Esophagus muscularis mucosa (tissue), 4 donors: ENCODE measurements around the gene ELOVL6. TPM values are rescaled to one million over a fixed set of nuclear protein-coding genes. Genes with fewer than 3 reads are reported as not detected.
A peak's percentile ranks its signal among the peaks of the same experiment; 100 is the strongest.

Experiments
- DNase-seq: peaks from one replicate; pipeline ENCODE4 v3.0.0-alpha.2; 2017; ENCODE audit errors: extremely low spot score
- H3K27ac ChIP-seq, 4 donors: fragments of 200-600 bp; sonication (generic); replicated peaks in 1 of 4; 1 replicate in 3 of 4; 2 replicates in 1 of 4; pipeline ENCODE4 v1.5.1; 2016 to 2019; ENCODE audit warnings: mild to moderate bottlenecking in 1 of 4
- H3K27me3 ChIP-seq, 4 donors: fragments of 200-600 bp; sonication (generic); one replicate each; pipeline versions ENCODE4 v1.5.1 to v1.6.0; 2016 to 2019
- H3K36me3 ChIP-seq, 4 donors: fragments of 200-600 bp; sonication (generic); one replicate each; pipeline ENCODE4 v1.5.1; 2016 to 2019
- H3K4me1 ChIP-seq, 4 donors: fragments of 200-600 bp; sonication (generic); one replicate each; pipeline ENCODE4 v1.5.1; 2016 to 2019
- H3K4me3 ChIP-seq, 4 donors: fragments of 200-600 bp; sonication (generic); 1 replicate in 2 of 4; 2 replicates in 2 of 4; pipeline ENCODE4 v1.5.1; 2016 to 2019; ENCODE audit warnings: mild to moderate bottlenecking in 4 of 4, moderate library complexity in 1 of 4
- H3K9me3 ChIP-seq, 4 donors: fragments of 200-600 bp; sonication (generic); 1 replicate in 3 of 4; 2 replicates in 1 of 4; pipeline ENCODE4 v1.5.1; 2016 to 2019
- EP300 ChIP-seq: sonication (generic); formaldehyde crosslinking; IDR thresholded peaks from one replicate; pipeline ENCODE4 v1.6.1; 2017; ENCODE audit warnings: antibody characterized with exemption
- POLR2A ChIP-seq: fragments of 450-650 bp; IDR thresholded peaks from one replicate; pipeline ENCODE4 v1.6.1; 2017; ENCODE audit warnings: antibody characterized with exemption, moderate library complexity, mild to moderate bottlenecking, low read depth
- POLR2AphosphoS5 ChIP-seq, 2 donors: sonication (generic); formaldehyde crosslinking; IDR thresholded peaks; one replicate each; pipeline ENCODE4 v1.6.1; 2017; ENCODE audit warnings: antibody characterized with exemption in 2 of 2
- whole genome bisulfite sequencing: methylation state at CpG from one replicate; pipeline ENCODE4 v1.1.5; 2018; 5-methylcytosine and 5-hydroxymethylcytosine counted together
- intact Hi-C: fragments of 100-400 bp; cut with DNase I; formaldehyde crosslinking; loops from one replicate; pipeline ENCODE4 v1.15.1; 2023
- total RNA-seq, 4 donors: library from RNA; depleted of rRNA; stranded (reverse); fragments of >200 nt; gene quantifications; one replicate each; pipeline versions ENCODE4 v1.1.0 to v1.2.1, GENCODE V29; 2016
- TF ChIP-seq, protein P1 (sequence below), 3 experiments: fragments of 200-600 bp in 2 of 3; fragments of 450-650 bp in 1 of 3; sonication (generic) in 2 of 3; IDR thresholded peaks; one replicate each; pipeline ENCODE4 v1.5.1; 2017 to 2019; ENCODE audit warnings: antibody characterized with exemption in 3 of 3, mild to moderate bottlenecking in 2 of 3, moderate library complexity in 1 of 3

Gene ELOVL6
- total RNA-seq, 4 donors from 2014 or later: 1.7 to 3.1 (median 2.3) TPM

DNA sequence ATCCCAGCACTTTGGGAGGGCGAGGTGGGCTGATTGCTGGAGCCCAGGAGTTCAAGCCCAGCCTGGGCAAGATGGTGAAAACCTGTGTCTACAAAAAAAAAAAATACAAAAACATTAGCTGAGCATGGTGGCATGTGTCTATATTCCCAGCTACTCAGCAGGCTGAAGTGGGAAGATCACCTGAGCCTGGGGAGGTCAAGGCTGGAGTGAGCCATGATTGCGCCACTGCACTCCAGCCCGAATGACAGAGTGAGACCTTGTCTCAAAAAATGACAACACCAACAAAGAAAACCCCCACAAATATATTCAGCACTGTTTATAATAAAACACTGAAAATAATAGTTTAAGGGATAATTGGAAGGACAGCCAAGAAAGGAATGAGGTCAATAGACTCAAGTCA, 3.6 kb upstream of the ELOVL6 start:
- intact Hi-C loops: no loop called here

DNA sequence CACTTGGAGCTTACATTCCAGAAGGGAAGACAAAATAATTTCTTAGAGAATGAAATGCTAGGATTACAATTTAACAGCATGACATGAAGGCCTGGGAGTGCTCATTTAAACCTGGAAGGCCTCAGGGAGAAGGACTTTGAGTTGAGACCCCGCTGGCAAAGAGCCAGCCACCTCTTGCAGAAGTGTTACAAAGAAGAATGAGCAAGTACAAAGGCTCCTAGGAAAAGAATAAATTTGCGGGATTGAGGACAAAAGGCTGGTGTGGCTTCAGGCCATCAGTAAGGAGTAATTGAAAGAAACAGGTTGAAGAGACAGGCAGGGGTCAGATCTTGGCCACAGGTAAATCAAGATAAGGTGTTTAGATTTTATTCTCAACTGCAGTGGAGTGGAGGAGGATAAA, 3.1 kb upstream of the ELOVL6 start:
- Histone ChIP-seq H3K4me3 (no peak overlapping the region), H3K4me1 (peaks cover 5 to 14% (median 8%) of the 10 kb centered on the region in 4 donors), H3K36me3 (no peaks in the 10 kb centered on the region), H3K27ac (no peak overlapping the region), H3K27me3 (no peaks in the 10 kb centered on the region), H3K9me3 (no peaks in the 10 kb centered on the region)
- 59% methylated on average over 2 of the region's 2 CpGs for WGBS
- DNase-seq: no peak
- intact Hi-C loops: no loop called here
- TF ChIP-seq EP300: no peak
- TF ChIP-seq, protein P1, sequence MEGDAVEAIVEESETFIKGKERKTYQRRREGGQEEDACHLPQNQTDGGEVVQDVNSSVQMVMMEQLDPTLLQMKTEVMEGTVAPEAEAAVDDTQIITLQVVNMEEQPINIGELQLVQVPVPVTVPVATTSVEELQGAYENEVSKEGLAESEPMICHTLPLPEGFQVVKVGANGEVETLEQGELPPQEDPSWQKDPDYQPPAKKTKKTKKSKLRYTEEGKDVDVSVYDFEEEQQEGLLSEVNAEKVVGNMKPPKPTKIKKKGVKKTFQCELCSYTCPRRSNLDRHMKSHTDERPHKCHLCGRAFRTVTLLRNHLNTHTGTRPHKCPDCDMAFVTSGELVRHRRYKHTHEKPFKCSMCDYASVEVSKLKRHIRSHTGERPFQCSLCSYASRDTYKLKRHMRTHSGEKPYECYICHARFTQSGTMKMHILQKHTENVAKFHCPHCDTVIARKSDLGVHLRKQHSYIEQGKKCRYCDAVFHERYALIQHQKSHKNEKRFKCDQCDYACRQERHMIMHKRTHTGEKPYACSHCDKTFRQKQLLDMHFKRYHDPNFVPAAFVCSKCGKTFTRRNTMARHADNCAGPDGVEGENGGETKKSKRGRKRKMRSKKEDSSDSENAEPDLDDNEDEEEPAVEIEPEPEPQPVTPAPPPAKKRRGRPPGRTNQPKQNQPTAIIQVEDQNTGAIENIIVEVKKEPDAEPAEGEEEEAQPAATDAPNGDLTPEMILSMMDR (IDR thresholded peaks at IDR 0.05): no peak
- no peak for TF ChIP-seq POLR2A
- TF ChIP-seq POLR2AphosphoS5 (IDR thresholded peaks at IDR 0.05): no peak

More for the DNA sequence above, 3.6 kb upstream of the ELOVL6 start:
- no peak overlapping the region for H3K4me3 ChIP-seq
- H3K9me3 ChIP-seq: no peaks in the 10 kb centered on the region
- WGBS: 92% methylated on average over 3 of the region's 3 CpGs
- H3K4me1 ChIP-seq: peaks cover 5 to 14% (median 8%) of the 10 kb centered on the region in 4 donors
- H3K36me3 ChIP-seq: no peaks in the 10 kb centered on the region
- H3K27ac ChIP-seq: no peak overlapping the region
- TF ChIP-seq POLR2A: no peak
- TF ChIP-seq POLR2AphosphoS5 (IDR thresholded peaks at IDR 0.05): no peak
- TF ChIP-seq, protein P1 (IDR thresholded peaks at IDR 0.05): no peak
- TF ChIP-seq EP300: no peak
- no peak for DNase-seq
- H3K27me3 ChIP-seq: no peaks in the 10 kb centered on the region

DNA sequence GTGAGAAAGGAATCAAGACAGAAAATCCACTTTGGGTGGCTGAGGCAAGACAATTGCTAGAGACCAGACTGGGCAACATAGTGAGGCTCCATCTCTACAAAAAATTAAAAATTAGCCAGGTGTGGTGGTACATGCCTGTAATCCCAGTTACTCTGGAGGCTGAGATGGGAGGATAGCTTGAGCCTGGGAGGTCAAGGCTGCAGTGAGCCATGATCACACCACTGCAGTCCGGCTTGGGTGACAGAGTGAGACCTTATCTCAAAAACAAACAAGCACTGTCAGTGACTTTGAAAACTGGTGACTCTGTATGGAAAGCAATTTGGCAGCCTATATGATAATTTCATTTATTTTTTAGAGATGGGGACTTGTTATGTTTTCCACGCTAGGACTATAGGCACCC, 2.3 kb upstream of the ELOVL6 start:
- WGBS: 85% methylated on average over 2 of the region's 2 CpGs
- no peak overlapping the region for H3K27ac ChIP-seq
- no peaks in the 10 kb centered on the region for H3K36me3 ChIP-seq
- H3K4me1 ChIP-seq: peaks cover 9 to 18% (median 11%) of the 10 kb centered on the region in 4 donors
- intact Hi-C loops: no loop called here
- H3K4me3 ChIP-seq: no peak overlapping the region
- no peaks in the 10 kb centered on the region for H3K9me3 ChIP-seq
- DNase-seq: no peak
- TF ChIP-seq EP300 (no peak), POLR2A (no peak), POLR2AphosphoS5 (IDR thresholded peaks at IDR 0.05) (no peak)
- TF ChIP-seq, protein P1 (IDR thresholded peaks at IDR 0.05): no peak
- H3K27me3 ChIP-seq: no peaks in the 10 kb centered on the region

DNA sequence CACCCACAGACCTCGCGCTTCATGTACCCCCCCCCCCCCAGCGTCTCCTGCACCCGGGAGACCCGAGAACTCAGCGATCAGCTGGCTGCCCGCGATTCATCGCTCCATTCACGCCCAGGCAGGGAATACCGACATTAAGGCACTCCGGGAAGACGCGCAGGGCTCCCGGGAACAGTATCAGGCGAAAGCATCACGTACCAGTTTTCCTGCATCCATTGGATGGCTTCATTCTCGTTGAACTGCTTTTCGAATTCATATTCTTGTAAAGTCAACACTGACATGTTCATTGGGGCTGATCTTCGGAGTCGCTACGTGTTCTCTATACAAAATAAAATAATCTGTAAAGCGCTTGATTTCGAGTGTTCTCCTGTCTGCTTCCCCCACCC, 373 bp downstream of the ELOVL6 start:
- whole genome bisulfite sequencing: 0% methylated on average over 9 of the region's 24 CpGs
- no peaks in the 10 kb centered on the region for H3K36me3 ChIP-seq
- no peaks in the 10 kb centered on the region for H3K27me3 ChIP-seq
- intact Hi-C loops: no loop called here
- H3K4me1 ChIP-seq: peaks cover 10 to 36% (median 24%) of the 10 kb centered on the region in 4 donors
- no peaks in the 10 kb centered on the region for H3K9me3 ChIP-seq
- no peak for DNase-seq
- TF ChIP-seq, protein P1 (IDR thresholded peaks at IDR 0.05): no peak
- TF ChIP-seq POLR2AphosphoS5 (IDR thresholded peaks at IDR 0.05) (no peak), POLR2A (no peak), EP300 (no peak)
- H3K27ac ChIP-seq: peak overlapping the region; percentile 86 to 92 (median 90)
- peak overlapping the region; percentile 88 to 97 (median 91) for H3K4me3 ChIP-seq

DNA sequence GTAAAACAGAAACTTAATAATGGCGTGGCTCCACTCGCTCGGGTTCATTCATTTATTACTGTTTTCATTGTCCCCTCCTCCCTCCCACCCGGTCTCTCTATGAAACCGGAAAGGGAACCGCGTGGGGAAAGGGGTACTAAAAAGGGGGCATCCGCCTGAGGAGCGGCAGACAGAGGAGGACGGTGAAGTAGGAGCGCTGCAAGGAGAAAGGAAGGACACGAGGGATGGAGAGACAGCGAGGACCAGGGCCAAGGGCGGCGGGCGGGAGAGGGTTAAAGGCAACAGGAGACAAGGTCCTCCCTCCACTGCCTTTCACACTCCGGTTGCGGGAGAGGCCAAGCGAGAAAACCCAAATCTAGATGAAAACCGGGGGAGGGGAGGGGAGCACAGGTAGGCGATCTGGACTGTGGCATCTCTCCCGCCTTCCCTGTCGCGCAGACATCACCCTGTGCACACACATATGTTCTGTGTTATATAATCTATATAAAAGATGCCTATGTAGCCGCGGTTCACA, 829 bp downstream of the ELOVL6 start:
- H3K36me3 ChIP-seq: no peaks in the 10 kb centered on the region
- H3K4me1 ChIP-seq: peaks cover 10 to 36% (median 24%) of the 10 kb centered on the region in 4 donors
- peak overlapping the region; percentile 86 to 92 (median 90) for H3K27ac ChIP-seq
- DNase-seq: no peak
- H3K27me3 ChIP-seq: no peaks in the 10 kb centered on the region
- under 1% methylated on average over 26 of the region's 26 CpGs for WGBS
- TF ChIP-seq, protein P1 (IDR thresholded peaks at IDR 0.05): no peak
- TF ChIP-seq POLR2AphosphoS5 (IDR thresholded peaks at IDR 0.05): no peak
- no peak for TF ChIP-seq POLR2A
- TF ChIP-seq EP300: no peak
- H3K4me3 ChIP-seq: peak overlapping the region; percentile 88 to 97 (median 91)
- intact Hi-C loops: no loop called here
- H3K9me3 ChIP-seq: no peaks in the 10 kb centered on the region
